GM12878 (cell line): Measurements from ENCODE around the gene RALGPS1. TPM values are rescaled to one million over a fixed set of nuclear protein-coding genes. Genes with fewer than 3 reads are reported as not detected.

Experiments used
- ATAC-seq: fragments of 200-7000 bp; cut with Tn5 transposase; 3 replicates; pipeline ENCODE4 v1.9.1; 2020; ENCODE audit warnings: mild to moderate bottlenecking, moderate library complexity
- BruUV-seq: library from RNA; stranded (reverse); fragments of 400-500 nt; replicated peaks from 2 replicates; lab custom pipeline; 2021; lab: Mats Ljungman, UMichigan
- CTCF ChIA-PET: fragments of 300-600 bp; sonication (Branson Sonifier 250); formaldehyde crosslinking; extraction: SDS; loops from one replicate; lab custom pipeline; 2021; ENCODE audit warnings: inconsistent platforms; lab: Yijun Ruan, JAX
- POLR2A ChIA-PET: fragments of 350-600 bp; formaldehyde crosslinking; extraction: SDS; loops from one replicate; lab custom pipeline; 2021; ENCODE audit warnings: inconsistent platforms; lab: Charles Lee
- RAD21 ChIA-PET: fragments of 300-600 bp; sonication (Branson Sonifier 250); formaldehyde crosslinking; loops from one replicate; lab custom pipeline; 2023; ENCODE audit warnings: antibody characterized with exemption; ENCODE audit not compliant: unreplicated experiment; lab: Charles Lee
- SMC1A ChIA-PET: fragments of 300-600 bp; sonication (Branson Sonifier 250); formaldehyde crosslinking; loops from one replicate; lab custom pipeline; 2023; ENCODE audit not compliant: unreplicated experiment, uncharacterized antibody; lab: Charles Lee
- DNase-seq: peaks from one replicate; pipeline ENCODE4 v3.0.0-alpha.2; 2011; ENCODE audit warnings: low read depth, low spot score
- FAIRE-seq: peaks from 3 replicates; lab custom pipeline; 2011; peaks lifted over from hg19 to GRCh38; lab: Jason Lieb, UNC
- H2AFZ ChIP-seq: 2 replicates; pipeline ENCODE4 v1.6.0; 2011; ENCODE audit warnings: low read depth, low read length, control low read depth; ENCODE audit not compliant: control insufficient read depth
- H3K27ac ChIP-seq: 2 replicates; pipeline ENCODE4 v1.5.1; 2011; ENCODE audit warnings: control low read depth; ENCODE audit not compliant: control insufficient read depth, insufficient read depth
- H3K27me3 ChIP-seq, 2 experiments: replicated peaks in 1 of 2; 2 replicates each; pipeline versions ENCODE4 v1.6.0 to v1.6.1; 2011; ENCODE audit warnings: low read length in 1 of 2; ENCODE audit not compliant: control insufficient read depth in 2 of 2, insufficient read depth in 2 of 2
- H3K36me3 ChIP-seq, 2 experiments: 2 replicates each; pipeline ENCODE4 v1.5.1; 2011; ENCODE audit warnings: low read length in 1 of 2; ENCODE audit not compliant: control insufficient read depth in 2 of 2, insufficient read depth in 2 of 2
- H3K4me1 ChIP-seq: 2 replicates; pipeline ENCODE4 v1.6.1; 2011; ENCODE audit warnings: mild to moderate bottlenecking, low read length, moderate library complexity, mixed read lengths; ENCODE audit not compliant: control insufficient read depth, insufficient read depth
- H3K4me2 ChIP-seq: 2 replicates; pipeline ENCODE4 v1.6.0; 2011; ENCODE audit warnings: control low read depth; ENCODE audit not compliant: control insufficient read depth, insufficient read depth
- H3K4me3 ChIP-seq: fragments of 200-600 bp; sonication (generic); 2 replicates; pipeline ENCODE4 v1.5.1; 2016
- H3K79me2 ChIP-seq: 2 replicates; pipeline ENCODE4 v1.6.0; 2011; ENCODE audit warnings: low read length; ENCODE audit not compliant: control insufficient read depth, insufficient read depth
- H3K9ac ChIP-seq: 2 replicates; pipeline ENCODE4 v1.8.0; 2011; ENCODE audit warnings: low read length, control low read depth, mixed read lengths; ENCODE audit not compliant: control insufficient read depth, insufficient read depth
- H3K9me3 ChIP-seq: replicated peaks from 3 replicates; pipeline ENCODE4 v1.5.1; 2011; ENCODE audit warnings: mild to moderate bottlenecking, low read length; ENCODE audit not compliant: control insufficient read depth, insufficient read depth
- H4K20me1 ChIP-seq: 2 replicates; pipeline ENCODE4 v1.6.0; 2011; ENCODE audit not compliant: control insufficient read depth, insufficient read depth
- ATF3 ChIP-seq: IDR thresholded peaks from 2 replicates; pipeline ENCODE4 v1.6.1; 2011; ENCODE audit warnings: low read depth, mild to moderate bottlenecking, low read length, moderate library complexity, borderline replicate concordance; ENCODE audit errors: extremely low read depth
- CHD1 ChIP-seq: IDR thresholded peaks from 2 replicates; pipeline ENCODE4 v1.6.1; 2012; ENCODE audit warnings: low read depth, low read length, improper control_type of control experiment
- ESRRA ChIP-seq: IDR thresholded peaks from 2 replicates; pipeline ENCODE4 v1.6.1; 2012; ENCODE audit warnings: mild to moderate bottlenecking, low read length, improper control_type of control experiment
- GABPA ChIP-seq: IDR thresholded peaks from 2 replicates; pipeline ENCODE4 v1.6.1; 2014; ENCODE audit warnings: antibody characterized with exemption, low read depth, mild to moderate bottlenecking, inconsistent platforms
- NBN ChIP-seq: fragments of 450-650 bp; IDR thresholded peaks from 2 replicates; pipeline ENCODE4 v1.6.1; 2016
- POLR2A ChIP-seq: IDR thresholded peaks from 2 replicates; pipeline ENCODE4 v1.6.1; 2011; ENCODE audit warnings: low read depth, mild to moderate bottlenecking, low read length
- RAD51 ChIP-seq: fragments of 450-650 bp; IDR thresholded peaks from 2 replicates; pipeline ENCODE4 v1.6.1; 2016; ENCODE audit warnings: moderate library complexity, mild to moderate bottlenecking, inconsistent platforms
- SKIL ChIP-seq: fragments of 450-650 bp; IDR thresholded peaks from 2 replicates; pipeline ENCODE4 v1.6.1; 2017; ENCODE audit warnings: mild to moderate bottlenecking, low read depth, inconsistent platforms; ENCODE audit not compliant: poor library complexity, severe bottlenecking
- ZNF384 ChIP-seq: IDR thresholded peaks from 2 replicates; pipeline ENCODE4 v1.6.1; 2012; ENCODE audit warnings: low read depth, mild to moderate bottlenecking, low read length, improper control_type of control experiment, borderline replicate concordance
- ZNF592 ChIP-seq: fragments of 450-650 bp; IDR thresholded peaks from 2 replicates; pipeline ENCODE4 v1.6.1; 2017; ENCODE audit warnings: mild to moderate bottlenecking, moderate library complexity
- ZNF622 ChIP-seq: fragments of 450-650 bp; IDR thresholded peaks from 2 replicates; pipeline ENCODE4 v1.6.1; 2017; ENCODE audit warnings: mild to moderate bottlenecking, inconsistent platforms
- WGBS: methylation state at CpG from one replicate; pipeline ENCODE4 v1.1.6; 2016; ENCODE audit warnings: low lambda C conversion rate; ENCODE audit not compliant: insufficient replicate concordance, insufficient coverage; ENCODE audit errors: missing lambda C conversion rate; 5-methylcytosine and 5-hydroxymethylcytosine counted together
- in situ Hi-C: fragments of 300-500 bp; cut with MboI; formaldehyde crosslinking; loops from 9 replicates; pipeline ENCODE4 v1.14.3; 2018; ENCODE audit warnings: mixed read lengths
- intact Hi-C: fragments of 100-400 bp; cut with micrococcal nuclease; formaldehyde crosslinking; loops from one replicate; pipeline ENCODE4 v1.14.2; 2022; ENCODE audit not compliant: unreplicated experiment
- polyA plus RNA-seq, 11 experiments: library from polyadenylated mRNA; depleted of rRNA in 4 of 11; unstranded in 6 of 11; stranded (reverse) in 5 of 11; fragments of >200 nt; fragmentation: Nextera tagmentation in 4 of 11; fragmentation: Illumina TruSeq in 1 of 11; extraction: Ambion mirVana in 4 of 11; extraction: Trizol in 1 of 11; gene quantifications; 1 replicate in 1 of 11; 2 replicates in 10 of 11; pipeline versions ENCODE4 v1.2.1 to v1.2.3, GENCODE V29; 2011 to 2016; ENCODE audit warnings: inconsistent platforms in 2 of 11, missing spikeins in 2 of 11, low read depth in 1 of 11
- total RNA-seq, 4 experiments: library from RNA; depleted of rRNA in 3 of 4; stranded (reverse); fragments of >200 nt in 3 of 4; fragmentation: Illumina TruSeq in 1 of 4; extraction: Trizol in 1 of 4; gene quantifications; 2 replicates each; pipeline versions ENCODE4 v1.2.1 to v1.2.3, GENCODE V29; 2013 to 2021
- TF ChIP-seq, protein P1 (sequence below): fragments of 150-350 bp; IDR thresholded peaks from 2 replicates; pipeline ENCODE4 v1.6.1; 2014; ENCODE audit warnings: mild to moderate bottlenecking, low read depth, low read length
- TF ChIP-seq, protein P2 (sequence below): IDR thresholded peaks from 2 replicates; pipeline ENCODE4 v1.6.1; 2011; ENCODE audit warnings: low read depth, low read length, improper control_type of control experiment, borderline replicate concordance

Gene RALGPS1
- total and polyA plus RNA-seq, 10 of the 15 experiments (the other 5 are each of a cell fraction or from before 2014, with no cell fraction given) = 0.13 to 5.6 (median 2.7) TPM

DNA sequence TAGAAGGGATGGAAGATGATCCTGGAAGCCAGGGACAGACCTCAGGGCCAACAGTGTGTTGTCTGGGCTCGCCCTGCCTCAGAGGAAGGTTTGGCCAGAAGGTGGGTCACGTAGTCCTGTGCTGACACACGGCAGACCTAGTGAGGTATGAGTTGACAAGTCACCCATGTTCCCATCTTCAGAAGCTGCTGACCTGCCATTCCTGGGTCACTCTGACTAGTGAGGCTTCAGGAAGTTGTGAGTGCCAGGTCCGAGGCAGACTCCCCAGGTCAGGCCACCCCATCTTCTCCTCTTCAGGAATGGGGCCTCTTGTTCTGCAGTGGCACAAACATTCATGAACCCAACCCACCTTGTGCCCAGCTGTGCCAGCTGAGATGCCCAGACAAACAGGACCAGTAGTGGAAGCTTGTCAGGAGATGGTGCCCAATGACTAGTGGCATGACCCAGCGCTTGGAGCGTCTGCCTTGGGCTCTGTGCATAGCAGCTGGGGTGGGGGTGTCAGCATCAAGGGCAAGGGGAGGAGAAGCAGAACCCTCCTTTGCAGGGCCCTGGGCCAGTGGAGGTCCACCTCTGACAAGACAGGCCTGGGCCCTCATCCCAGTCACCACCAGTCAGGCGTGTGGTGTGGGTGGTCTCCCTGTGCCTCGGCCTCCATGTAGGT is 224.6 kb downstream of the RALGPS1 start:
- DNase-seq = no peak
- ChIA-PET CTCF (interaction anchor here (1.2 to 2.5 kb wide), 2 partner anchors 24 to 173 kb away, joined by 3 to 11 read pairs; no protein-coding TSS in a partner anchor), SMC1A (interaction anchor here (1.3 to 3.0 kb wide), 3 partner anchors 13 to 27 kb away, joined by 3 to 10 read pairs (median 3); no protein-coding TSS in a partner anchor), RAD21 (interaction anchor here (1.4 kb wide), 1 partner anchor 27 kb away, joined by 4 read pairs; no protein-coding TSS in a partner anchor), POLR2A (interaction anchor here (0.5 to 2.3 kb wide), 2 partner anchors 10 to 72 kb away, joined by 3 to 5 read pairs; no protein-coding TSS in a partner anchor)
- no peaks in the 10 kb centered on the region for H3K79me2 ChIP-seq
- no TSS peak for BruUV-seq
- H3K36me3 ChIP-seq = no peaks in the 10 kb centered on the region
- H3K9ac ChIP-seq = no peak overlapping the region
- no peak overlapping the region for H3K4me2 ChIP-seq
- FAIRE-seq = no peak
- no peak overlapping the region for H3K27ac ChIP-seq
- no peaks in the 10 kb centered on the region for H4K20me1 ChIP-seq
- intact Hi-C loops = no loop called here
- H3K9me3 ChIP-seq = no peaks in the 10 kb centered on the region
- H2AFZ ChIP-seq = no peak overlapping the region
- no peak for ATAC-seq
- in situ Hi-C loops = no loop called here
- H3K4me1 ChIP-seq = no peaks in the 10 kb centered on the region
- no peak overlapping the region for H3K4me3 ChIP-seq
- 74% methylated on average over 8 of the region's 8 CpGs for WGBS
- H3K27me3 ChIP-seq = no peaks in the 10 kb centered on the region
- TF ChIP-seq ZNF622 (no peak), GABPA (no peak), RAD51 (no peak), ZNF384 (no peak), SKIL (no peak), NBN (no peak), ESRRA (no peak), CHD1 (no peak), ATF3 (no peak), POLR2A (no peak), ZNF592 (no peak)
- TF ChIP-seq, protein P1, sequence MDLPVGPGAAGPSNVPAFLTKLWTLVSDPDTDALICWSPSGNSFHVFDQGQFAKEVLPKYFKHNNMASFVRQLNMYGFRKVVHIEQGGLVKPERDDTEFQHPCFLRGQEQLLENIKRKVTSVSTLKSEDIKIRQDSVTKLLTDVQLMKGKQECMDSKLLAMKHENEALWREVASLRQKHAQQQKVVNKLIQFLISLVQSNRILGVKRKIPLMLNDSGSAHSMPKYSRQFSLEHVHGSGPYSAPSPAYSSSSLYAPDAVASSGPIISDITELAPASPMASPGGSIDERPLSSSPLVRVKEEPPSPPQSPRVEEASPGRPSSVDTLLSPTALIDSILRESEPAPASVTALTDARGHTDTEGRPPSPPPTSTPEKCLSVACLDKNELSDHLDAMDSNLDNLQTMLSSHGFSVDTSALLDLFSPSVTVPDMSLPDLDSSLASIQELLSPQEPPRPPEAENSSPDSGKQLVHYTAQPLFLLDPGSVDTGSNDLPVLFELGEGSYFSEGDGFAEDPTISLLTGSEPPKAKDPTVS = no peak
- TF ChIP-seq, protein P2, sequence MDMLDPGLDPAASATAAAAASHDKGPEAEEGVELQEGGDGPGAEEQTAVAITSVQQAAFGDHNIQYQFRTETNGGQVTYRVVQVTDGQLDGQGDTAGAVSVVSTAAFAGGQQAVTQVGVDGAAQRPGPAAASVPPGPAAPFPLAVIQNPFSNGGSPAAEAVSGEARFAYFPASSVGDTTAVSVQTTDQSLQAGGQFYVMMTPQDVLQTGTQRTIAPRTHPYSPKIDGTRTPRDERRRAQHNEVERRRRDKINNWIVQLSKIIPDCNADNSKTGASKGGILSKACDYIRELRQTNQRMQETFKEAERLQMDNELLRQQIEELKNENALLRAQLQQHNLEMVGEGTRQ = no peak
